GM21447 (cell line): ENCODE data around the gene JMJD7.

Experiments used
- ATAC-seq: cut with Tn5 transposase; IDR thresholded peaks from one replicate; pipeline ENCODE4 v1.9.1; 2021; ENCODE audit not compliant: unreplicated experiment

Gene JMJD7

GRCh38 chr15:41881550-41881919, 53.6 kb downstream of the JMJD7 start:
- no peak for ATAC-seq

DNA sequence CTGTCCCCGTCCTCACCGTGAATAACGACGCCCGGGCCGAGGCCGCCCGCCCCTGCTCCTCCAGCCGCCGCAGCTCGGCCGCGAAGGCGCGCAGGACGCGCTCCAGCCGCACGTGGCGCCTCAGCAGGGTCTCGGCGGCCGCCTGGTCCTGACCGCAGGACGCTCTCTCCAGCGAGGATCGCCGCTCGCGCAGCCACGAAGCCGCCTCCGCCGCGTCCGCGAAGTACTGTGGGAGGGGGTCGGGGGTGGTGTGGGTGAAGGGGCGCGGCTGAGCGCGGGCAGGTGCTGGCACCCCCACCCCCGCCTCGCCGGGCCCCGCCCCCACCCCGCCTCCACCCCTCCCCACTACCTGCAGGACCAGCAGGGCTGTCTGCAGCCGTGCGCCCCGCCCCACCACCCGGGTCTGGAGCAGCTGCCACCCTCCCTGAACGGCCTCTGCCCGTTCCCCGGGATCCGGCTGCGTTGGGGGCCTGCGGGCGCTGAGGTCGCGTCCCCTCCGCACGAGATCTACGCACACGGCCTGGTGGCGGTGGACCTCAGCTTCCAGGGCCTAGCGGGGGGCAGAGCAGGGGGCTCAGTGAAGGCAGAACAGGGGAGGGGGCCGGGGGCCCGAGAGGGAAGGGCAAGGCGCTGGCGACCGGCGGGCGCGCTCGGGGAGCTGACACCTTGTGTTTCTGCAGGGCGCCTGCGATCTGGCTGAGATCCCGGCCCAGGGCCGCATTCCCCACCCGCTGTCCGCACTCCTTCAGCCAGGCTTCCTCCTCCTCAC, 54.2 kb downstream of the JMJD7 start:
- ATAC-seq: no peak

DNA sequence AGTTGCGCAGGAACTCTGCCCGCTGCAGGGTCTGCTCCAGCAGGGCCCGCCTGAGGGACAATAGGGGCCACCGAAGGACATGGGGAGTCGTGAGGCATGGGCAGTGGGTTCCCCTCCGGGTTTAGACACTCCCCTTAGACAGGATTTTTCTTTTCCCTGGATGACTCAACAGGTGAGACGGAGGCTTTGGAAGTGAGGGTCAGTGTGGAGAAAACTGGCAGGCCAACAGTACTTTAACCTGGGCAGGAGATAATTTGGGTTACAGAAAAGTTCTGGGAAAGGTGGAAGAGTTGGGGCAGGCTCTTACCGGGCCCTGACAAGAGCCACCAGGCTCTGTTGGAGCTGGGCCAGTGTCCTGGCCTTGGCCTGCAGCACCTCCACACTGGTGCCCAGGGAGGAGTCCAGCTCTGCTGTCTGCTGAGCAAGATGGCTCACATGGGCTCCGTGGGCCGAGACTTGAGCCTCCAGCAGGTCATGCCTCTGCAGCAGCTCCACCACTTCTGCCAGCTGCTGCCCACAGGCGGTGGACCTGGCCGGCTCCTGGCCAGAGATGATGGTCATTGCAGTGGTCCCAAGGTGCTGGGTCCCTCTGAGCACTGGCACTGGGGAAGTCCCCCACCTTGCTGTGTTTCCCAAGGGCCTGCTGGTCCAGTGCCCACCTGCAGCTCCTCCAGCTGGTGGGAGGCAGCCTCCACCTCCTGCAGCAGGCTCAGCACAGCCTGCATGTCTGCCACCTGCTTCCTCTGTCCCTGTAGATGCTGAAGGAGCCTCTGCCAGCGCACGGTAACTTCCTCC, 55.0 kb downstream of the JMJD7 start:
- ATAC-seq: no peak

- no peak for ATAC-seq
These were observed 55.6 kb downstream of the JMJD7 start for GRCh38 chr15:41883484-41883825.

- no peak for ATAC-seq
These were observed 56.6 kb downstream of the JMJD7 start for GRCh38 chr15:41884458-41884857.

- no peak for ATAC-seq
These were observed 57.4 kb downstream of the JMJD7 start for GRCh38 chr15:41885321-41885720.

DNA sequence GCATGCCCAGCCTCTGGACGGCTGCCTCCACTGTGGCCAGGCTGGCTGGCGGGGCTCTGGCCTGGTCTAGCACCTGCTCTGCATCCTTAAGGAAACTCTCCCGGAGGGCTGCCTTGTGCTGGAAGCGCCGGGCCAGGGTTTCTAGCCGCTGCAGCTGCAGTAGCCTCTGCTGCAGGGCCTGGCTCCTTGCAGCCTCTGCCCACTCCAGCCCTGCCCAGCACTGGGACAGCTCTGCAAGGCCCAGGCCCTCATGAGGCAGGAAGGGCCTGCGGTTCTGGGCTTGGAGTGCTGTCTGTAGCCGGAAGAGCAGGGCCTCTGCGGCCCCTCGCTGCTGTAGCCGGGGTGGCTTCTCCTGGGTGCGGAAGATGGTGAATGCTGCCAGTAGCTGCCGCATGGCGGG, 57.9 kb downstream of the JMJD7 start:
- no peak for ATAC-seq

- ATAC-seq: no peak
These were observed 58.8 kb downstream of the JMJD7 start for GRCh38 chr15:41886741-41887140.

GRCh38 chr15:41887161-41887560, 59.3 kb downstream of the JMJD7 start:
- no peak for ATAC-seq
